H1 (cell line): ENCODE measurements around the gene PRLHR. TPM values are rescaled to one million over a fixed set of nuclear protein-coding genes. Genes with fewer than 3 reads are reported as not detected.

ENCODE experiments used
- CTCF ChIA-PET: fragments of 300-600 bp; sonication (Branson Sonifier 250); formaldehyde crosslinking; loops from one replicate; lab custom pipeline; 2021; ENCODE audit not compliant: partially characterized antibody; lab: Charles Lee
- POLR2A ChIA-PET: fragments of 300-600 bp; sonication (Branson Sonifier 250); formaldehyde crosslinking; loops from one replicate; lab custom pipeline; 2021; ENCODE audit warnings: inconsistent platforms; ENCODE audit not compliant: partially characterized antibody; lab: Charles Lee
- DNase-seq, 2 experiments: peaks; one replicate each; pipeline versions ENCODE4 v3.0.0 to v3.0.0-alpha.2; 2010 to 2022; ENCODE audit warnings: low spot score in 2 of 2, low read depth in 1 of 2, mixed read lengths in 1 of 2
- FAIRE-seq: peaks from 2 replicates; lab custom pipeline; 2011; peaks lifted over from hg19 to GRCh38; lab: Jason Lieb, UNC
- H2AFZ ChIP-seq: 2 replicates; pipeline ENCODE4 v1.8.1; 2012; ENCODE audit warnings: low read length, inconsistent platforms
- H2AK5ac ChIP-seq: 2 replicates; pipeline ENCODE4 v1.6.1; 2013; ENCODE audit warnings: low read depth, low read length
- H2BK120ac ChIP-seq: replicated peaks from 2 replicates; pipeline ENCODE3; 2013; ENCODE audit warnings: low read depth, low read length, inconsistent platforms
- H2BK12ac ChIP-seq: 2 replicates; pipeline ENCODE4 v1.6.1; 2013; ENCODE audit warnings: low read depth, low read length
- H2BK15ac ChIP-seq: 2 replicates; pipeline ENCODE4 v1.6.1; 2013; ENCODE audit warnings: low read length
- H2BK20ac ChIP-seq: 2 replicates; pipeline ENCODE4 v1.6.1; 2013; ENCODE audit warnings: low read length
- H2BK5ac ChIP-seq: 2 replicates; pipeline ENCODE4 v1.6.1; 2013; ENCODE audit warnings: low read depth, low read length
- H3K14ac ChIP-seq: 2 replicates; pipeline ENCODE4 v1.6.1; 2013; ENCODE audit warnings: inconsistent platforms; ENCODE audit not compliant: insufficient read length
- H3K18ac ChIP-seq: 2 replicates; pipeline ENCODE4 v1.6.1; 2013; ENCODE audit warnings: low read length; ENCODE audit errors: extremely low read depth
- H3K23ac ChIP-seq: 2 replicates; pipeline ENCODE4 v1.6.1; 2013; ENCODE audit warnings: inconsistent platforms; ENCODE audit not compliant: insufficient read length
- H3K23me2 ChIP-seq: 2 replicates; pipeline ENCODE4 v1.6.1; 2013; ENCODE audit warnings: low read depth, low read length
- H3K27ac ChIP-seq: 2 replicates; pipeline ENCODE4 v1.6.1; 2011; ENCODE audit warnings: low read depth, low read length, inconsistent platforms
- H3K27me3 ChIP-seq, 4 experiments: replicated peaks in 1 of 4; 1 replicate in 1 of 4; 2 replicates in 3 of 4; pipeline versions ENCODE4 v1.6.1 to v1.8.1; 2011 to 2013; ENCODE audit warnings: low read length in 3 of 4, mild to moderate bottlenecking in 3 of 4, inconsistent platforms in 2 of 4, mixed read lengths in 2 of 4, moderate library complexity in 1 of 4; ENCODE audit not compliant: control insufficient read depth in 3 of 4, insufficient read depth in 3 of 4; ENCODE audit errors: extremely low read depth in 1 of 4
- H3K36me3 ChIP-seq, 4 experiments: 2 replicates each; pipeline versions ENCODE4 v1.6.1 to v1.8.1; 2011 to 2013; ENCODE audit warnings: mild to moderate bottlenecking in 4 of 4, low read length in 3 of 4, moderate library complexity in 2 of 4, control low read depth in 1 of 4, inconsistent platforms in 1 of 4; ENCODE audit not compliant: insufficient read depth in 4 of 4, control insufficient read depth in 2 of 4
- H3K4ac ChIP-seq: replicated peaks from 2 replicates; pipeline ENCODE3; 2013; ENCODE audit warnings: low read length, low read depth, mixed read lengths, inconsistent platforms; ENCODE audit not compliant: insufficient read length
- H3K4me1 ChIP-seq, 4 experiments: replicated peaks in 1 of 4; 1 replicate in 1 of 4; 2 replicates in 3 of 4; pipeline versions ENCODE4 v1.6.1 to v1.8.1; 2011 to 2013; ENCODE audit warnings: low read length in 3 of 4, inconsistent platforms in 2 of 4, mixed read lengths in 1 of 4; ENCODE audit not compliant: insufficient read depth in 4 of 4, control insufficient read depth in 3 of 4
- H3K4me2 ChIP-seq, 2 experiments: 2 replicates each; pipeline versions ENCODE4 v1.6.1 to v1.8.1; 2011 to 2013; ENCODE audit warnings: low read depth in 2 of 2, low read length in 2 of 2, control low read depth in 1 of 2, inconsistent platforms in 1 of 2, mild to moderate bottlenecking in 1 of 2; ENCODE audit not compliant: insufficient read depth in 1 of 2
- H3K4me3 ChIP-seq, 4 experiments: fragments of 200-600, 300-600 bp in 1 of 4; sonication (generic), shearing (Covaris generic), sonication (Bioruptor Twin) in 1 of 4; 2 replicates each; pipeline versions ENCODE4 v1.5.1 to v1.8.1; 2011 to 2016; ENCODE audit warnings: low read length in 4 of 4, low read depth in 3 of 4, control low read depth in 2 of 4, inconsistent platforms in 2 of 4, mild to moderate bottlenecking in 2 of 4, mixed read lengths in 1 of 4, moderate library complexity in 1 of 4; ENCODE audit not compliant: insufficient read depth in 2 of 4; ENCODE audit errors: extremely low read depth in 1 of 4
- H3K56ac ChIP-seq: replicated peaks from 2 replicates; pipeline ENCODE3; 2013; ENCODE audit warnings: low read depth, mild to moderate bottlenecking, mixed read lengths, low read length, inconsistent platforms; ENCODE audit not compliant: insufficient read length
- H3K79me1 ChIP-seq: 2 replicates; pipeline ENCODE4 v1.6.1; 2013; ENCODE audit warnings: low read depth, low read length, control low read depth
- H3K79me2 ChIP-seq, 2 experiments: 2 replicates each; pipeline versions ENCODE4 v1.6.1 to v1.8.1; 2012 to 2013; ENCODE audit warnings: low read length in 2 of 2, mild to moderate bottlenecking in 2 of 2, inconsistent platforms in 1 of 2; ENCODE audit not compliant: insufficient read depth in 2 of 2, control insufficient read depth in 1 of 2
- H3K9ac ChIP-seq, 4 experiments: replicated peaks in 1 of 4; 1 replicate in 1 of 4; 2 replicates in 3 of 4; pipeline versions ENCODE4 v1.6.1 to v1.8.1; 2011 to 2013; ENCODE audit warnings: low read depth in 3 of 4, low read length in 3 of 4, control low read depth in 2 of 4, mild to moderate bottlenecking in 2 of 4, moderate library complexity in 2 of 4, inconsistent platforms in 1 of 4; ENCODE audit errors: extremely low read depth in 1 of 4
- H3K9me3 ChIP-seq, 2 experiments: 2 replicates each; pipeline versions ENCODE4 v1.6.1 to v1.8.1; 2012 to 2013; ENCODE audit warnings: mild to moderate bottlenecking in 2 of 2, moderate library complexity in 2 of 2, control low read depth in 1 of 2, inconsistent platforms in 1 of 2, low read depth in 1 of 2, low read length in 1 of 2, mixed read lengths in 1 of 2; ENCODE audit not compliant: insufficient read depth in 2 of 2
- H4K20me1 ChIP-seq, 2 experiments: replicated peaks in 1 of 2; 2 replicates each; pipeline versions ENCODE3 to v1.8.1; 2011 to 2013; ENCODE audit warnings: inconsistent platforms in 2 of 2, low read length in 2 of 2, mild to moderate bottlenecking in 1 of 2; ENCODE audit not compliant: insufficient read depth in 2 of 2, control insufficient read depth in 1 of 2
- H4K5ac ChIP-seq: 2 replicates; pipeline ENCODE4 v1.6.1; 2013; ENCODE audit warnings: low read length, low read depth, mixed read lengths, inconsistent platforms; ENCODE audit not compliant: insufficient read length
- H4K8ac ChIP-seq: 2 replicates; pipeline ENCODE4 v1.8.0; 2013; ENCODE audit warnings: mild to moderate bottlenecking, moderate library complexity, low read length, inconsistent platforms; ENCODE audit not compliant: insufficient read depth; ENCODE audit errors: extremely low read depth
- H4K91ac ChIP-seq: replicated peaks from 2 replicates; pipeline ENCODE3; 2013; ENCODE audit warnings: low read length, mixed read lengths, inconsistent platforms; ENCODE audit not compliant: insufficient read length
- BRCA1 ChIP-seq: IDR thresholded peaks from 2 replicates; pipeline ENCODE4 v1.6.1; 2012; ENCODE audit warnings: low read depth, low read length, improper control_type of control experiment
- CBX8 ChIP-seq: fragments of 300-800, 300-1000 bp; sonication (generic); IDR thresholded peaks from 2 replicates; pipeline ENCODE4 v1.7.1; 2016; ENCODE audit warnings: low read depth, low read length, borderline replicate concordance
- CTCF ChIP-seq, 3 experiments: IDR thresholded peaks; 1 replicate in 2 of 3; 2 replicates in 1 of 3; pipeline versions ENCODE4 v1.5.1 to v1.6.1; 2011; ENCODE audit warnings: low read length in 3 of 3, mild to moderate bottlenecking in 3 of 3, inconsistent platforms in 2 of 3, low read depth in 1 of 3, moderate library complexity in 1 of 3; ENCODE audit not compliant: insufficient read depth in 1 of 3; ENCODE audit errors: control extremely low read depth in 1 of 3
- EZH2 ChIP-seq: fragments of 200-600 bp; sonication (generic); IDR thresholded peaks from 2 replicates; pipeline ENCODE4 v1.7.1; 2012; ENCODE audit warnings: low read depth, mild to moderate bottlenecking, moderate library complexity, low read length, inconsistent platforms; ENCODE audit not compliant: severe bottlenecking
- GTF2F1 ChIP-seq: IDR thresholded peaks from 2 replicates; pipeline ENCODE4 v1.6.1; 2012; ENCODE audit warnings: low read depth, low read length, improper control_type of control experiment, borderline replicate concordance
- HDAC2 ChIP-seq, 2 experiments: fragments of 300-600 bp in 1 of 2; sonication (generic) in 1 of 2; IDR thresholded peaks; 2 replicates each; pipeline ENCODE4 v1.6.1; 2011 to 2012; ENCODE audit warnings: low read depth in 2 of 2, low read length in 2 of 2, mild to moderate bottlenecking in 2 of 2, moderate library complexity in 2 of 2, borderline replicate concordance in 1 of 2, inconsistent platforms in 1 of 2
- RBBP5 ChIP-seq: IDR thresholded peaks from 2 replicates; pipeline ENCODE4 v1.7.1; 2012; ENCODE audit warnings: low read depth, mild to moderate bottlenecking, inconsistent platforms, low read length, moderate library complexity, borderline replicate concordance
- SAP30 ChIP-seq: fragments of 300-600 bp; sonication (generic); IDR thresholded peaks from 2 replicates; pipeline ENCODE4 v1.7.1; 2012; ENCODE audit warnings: low read length, moderate library complexity, mild to moderate bottlenecking, inconsistent platforms; ENCODE audit not compliant: insufficient read depth, insufficient replicate concordance
- SIX5 ChIP-seq: IDR thresholded peaks from 2 replicates; pipeline ENCODE4 v1.6.1; 2011; ENCODE audit warnings: mild to moderate bottlenecking, low read depth, low read length
- SRF ChIP-seq: IDR thresholded peaks from 2 replicates; pipeline ENCODE4 v1.6.1; 2011; ENCODE audit warnings: mild to moderate bottlenecking, low read depth, low read length, moderate library complexity
- WGBS, 2 experiments: shearing (Covaris generic) in 1 of 2; methylation state at CpG; one replicate each; pipeline versions ENCODE4 v1.1.6 to v1.1.7; 2013 to 2015; ENCODE audit warnings: low lambda C conversion rate in 2 of 2, mixed read lengths in 2 of 2, inconsistent platforms in 1 of 2, low coverage in 1 of 2, missing lambda C conversion rate in 1 of 2; ENCODE audit not compliant: insufficient replicate concordance in 2 of 2, insufficient coverage in 1 of 2, insufficient read length in 1 of 2; ENCODE audit errors: extremely low coverage in 1 of 2, missing lambda C conversion rate in 1 of 2; 5-methylcytosine and 5-hydroxymethylcytosine counted together
- polyA plus RNA-seq, 7 experiments: library from polyadenylated mRNA; depleted of rRNA in 3 of 7; stranded (reverse) in 5 of 7; unstranded in 2 of 7; fragments of >200 nt in 5 of 7; fragments of 200-250 nt in 2 of 7; gene quantifications; 1 replicate in 5 of 7; 2 replicates in 1 of 7; 4 replicates in 1 of 7; pipeline versions ENCODE4 v1.2.1 to v1.2.3, GENCODE V29; 2011 to 2013; ENCODE audit warnings: missing spikeins in 2 of 7, mixed read lengths in 2 of 7
- total RNA-seq: library from RNA; stranded (reverse); fragmentation: NEBNext Ultra II Directional; extraction: Animal tissue kit (Norgen Biotek cat#: 25700); gene quantifications from 2 replicates; pipeline ENCODE4 v1.2.1, GENCODE V29; 2021

PRLHR gene
- total and polyA plus RNA-seq, 2 of the 8 experiments (the other 6 are each of a cell fraction or from before 2014, with no cell fraction given) = not detected

GRCh38 chr10:118638680-118639079 lies 43.2 kb upstream of the PRLHR start:
- Histone ChIP-seq H4K20me1 (peaks cover 0 to 2% of the 10 kb centered on the region in 2 experiments), H2AK5ac (no peak overlapping the region), H2BK20ac (no peak overlapping the region), H2BK5ac (no peak overlapping the region), H3K4ac (no peak overlapping the region), H3K9me3 (peaks cover 5 to 9% of the 10 kb centered on the region in 2 experiments; a peak in 2 of 4 replicates), H4K91ac (no peak overlapping the region), H3K4me3 (no peak overlapping the region), H2BK12ac (no peak overlapping the region), H3K23ac (no peak overlapping the region), H3K4me2 (no peak overlapping the region), H3K79me2 (no peaks in the 10 kb centered on the region), H2AFZ (no peak overlapping the region), H3K27ac (no peak overlapping the region), H3K14ac (no peak overlapping the region), H2BK120ac (no peak overlapping the region), H4K5ac (no peak overlapping the region), H2BK15ac (no peak overlapping the region), H3K4me1 (peaks cover 0 to 11% (median 0%) of the 10 kb centered on the region in 4 experiments; a peak in 2 of 7 replicates), H3K23me2 (no peaks in the 10 kb centered on the region), H4K8ac (no peak overlapping the region), H3K79me1 (no peaks in the 10 kb centered on the region), H3K9ac (no peak overlapping the region), H3K56ac (no peak overlapping the region), H3K27me3 (peaks cover 0 to 10% (median 2%) of the 10 kb centered on the region in 4 experiments; a peak in 3 of 7 replicates), H3K18ac (no peak overlapping the region), H3K36me3 (no peaks in the 10 kb centered on the region)
- 92% methylated on average over 9 of the region's 9 CpGs; no CpG with 5 or more reads in 1 of the 2 experiments for WGBS, 2 experiments
- CTCF ChIA-PET = interaction anchor here (5.6 kb wide), 1 partner anchor 13 kb away, joined by 32 read pairs; no protein-coding TSS in a partner anchor
- FAIRE-seq (no peak), DNase-seq (no peak)
- POLR2A ChIA-PET = no interaction called here
- TF ChIP-seq HDAC2 (IDR thresholded peaks at IDR 0.05; ENCODE audit: borderline replicate concordance in 1 of 2, low read depth in 2 of 2, low read length in 2 of 2) (no peak), SIX5 (no peak), EZH2 (no peak), CTCF (IDR thresholded peaks at IDR 0.05; ENCODE audit: control extremely low read depth in 1 of 3, insufficient read depth in 1 of 3, low read depth in 1 of 3, low read length in 3 of 3) (no peak), SAP30 (no peak), BRCA1 (no peak), GTF2F1 (no peak), CBX8 (no peak), RBBP5 (no peak), SRF (no peak)
